ENCODE measurements around the gene RAB14. TPM values are rescaled to one million over a fixed set of nuclear protein-coding genes. Genes with fewer than 3 reads are reported as not detected.

Gene RAB14
- total RNA-seq, 1 experiment from 2014 or later, result 36.0 TPM

Other genes starting within 250 kb of the RAB14 start
- gene C5, start 151.6 kb downstream of the RAB14 start, total RNA-seq (2021), result 0.57 to 0.71 TPM (median 0.62 TPM) in 3 replicates
- 13.2 to 14.2 TPM (median 13.3 TPM) in 3 replicates for gene CNTRL, start 126.9 kb downstream of the RAB14 start, total RNA-seq (2021)
- 47.0 to 57.3 TPM (median 54.9 TPM) in 3 replicates for gene GSN, start 66.3 kb upstream of the RAB14 start, total RNA-seq (2021)
- 29.6 to 32.9 TPM (median 30.1 TPM) in 3 replicates for gene STOM, start 168.4 kb upstream of the RAB14 start, total RNA-seq (2021)